ENCODE measurements around the gene VEGFC. TPM values are rescaled to one million over a fixed set of nuclear protein-coding genes. Genes with fewer than 3 reads are reported as not detected.

VEGFC gene
- total RNA-seq, 1 donor from 2014 or later: 20.3 TPM

DNA sequence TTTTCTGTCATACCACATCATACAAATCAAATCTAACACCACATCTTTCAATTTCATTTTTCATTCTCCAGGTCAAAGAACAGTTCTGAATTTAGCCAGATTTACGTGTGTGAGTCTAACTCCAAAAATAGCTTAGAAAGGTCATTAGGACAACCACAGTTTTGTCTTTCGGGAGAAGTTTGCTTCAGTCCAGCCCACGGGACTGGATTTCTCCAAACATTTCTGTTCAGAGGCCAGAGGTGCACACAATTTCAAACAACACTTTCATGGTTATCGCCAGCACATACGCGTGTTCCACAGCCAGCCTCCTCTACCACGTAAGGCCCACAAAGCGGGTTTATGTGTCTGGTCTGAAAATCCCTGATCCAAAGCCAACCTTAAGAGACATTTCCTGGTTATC lies 65.9 kb downstream of the VEGFC start:
- TF ChIP-seq, protein P1, sequence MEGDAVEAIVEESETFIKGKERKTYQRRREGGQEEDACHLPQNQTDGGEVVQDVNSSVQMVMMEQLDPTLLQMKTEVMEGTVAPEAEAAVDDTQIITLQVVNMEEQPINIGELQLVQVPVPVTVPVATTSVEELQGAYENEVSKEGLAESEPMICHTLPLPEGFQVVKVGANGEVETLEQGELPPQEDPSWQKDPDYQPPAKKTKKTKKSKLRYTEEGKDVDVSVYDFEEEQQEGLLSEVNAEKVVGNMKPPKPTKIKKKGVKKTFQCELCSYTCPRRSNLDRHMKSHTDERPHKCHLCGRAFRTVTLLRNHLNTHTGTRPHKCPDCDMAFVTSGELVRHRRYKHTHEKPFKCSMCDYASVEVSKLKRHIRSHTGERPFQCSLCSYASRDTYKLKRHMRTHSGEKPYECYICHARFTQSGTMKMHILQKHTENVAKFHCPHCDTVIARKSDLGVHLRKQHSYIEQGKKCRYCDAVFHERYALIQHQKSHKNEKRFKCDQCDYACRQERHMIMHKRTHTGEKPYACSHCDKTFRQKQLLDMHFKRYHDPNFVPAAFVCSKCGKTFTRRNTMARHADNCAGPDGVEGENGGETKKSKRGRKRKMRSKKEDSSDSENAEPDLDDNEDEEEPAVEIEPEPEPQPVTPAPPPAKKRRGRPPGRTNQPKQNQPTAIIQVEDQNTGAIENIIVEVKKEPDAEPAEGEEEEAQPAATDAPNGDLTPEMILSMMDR (IDR thresholded peaks at IDR 0.05; ENCODE audit: insufficient read depth, low read depth, low read length): no peak
- no peak for TF ChIP-seq EZH2 (IDR thresholded peaks at IDR 0.05; ENCODE audit: insufficient read depth, low read length)
- H3K27ac ChIP-seq (ENCODE audit: low read depth, low read length): no peak overlapping the region
- H3K36me3 ChIP-seq (ENCODE audit: insufficient read depth, low read length): peaks cover 14% of the 10 kb centered on the region
- H4K20me1 ChIP-seq (ENCODE audit: insufficient read depth, low read length): peaks cover 10% of the 10 kb centered on the region
- Mint-ChIP-seq H3K27me3 (ENCODE audit: low read depth, unreplicated experiment) (no peaks in the 10 kb centered on the region), H3K27ac (ENCODE audit: unreplicated experiment) (no peak overlapping the region), H3K9me3 (ENCODE audit: unreplicated experiment) (no peaks in the 10 kb centered on the region), H3K4me3 (ENCODE audit: unreplicated experiment) (no peak overlapping the region), H3K36me3 (ENCODE audit: low read depth, unreplicated experiment) (no peaks in the 10 kb centered on the region), H3K4me1 (ENCODE audit: low read depth, unreplicated experiment) (peaks cover 5% of the 10 kb centered on the region)
- no peaks in the 10 kb centered on the region for H3K27me3 ChIP-seq (ENCODE audit: insufficient read depth, low read length)
- DNase-seq (ENCODE audit: low read depth) (peak; percentile 37), FAIRE-seq (no peak)
- H3K79me2 ChIP-seq (ENCODE audit: insufficient read depth, low read length): peaks cover 54% of the 10 kb centered on the region
- no peak overlapping the region for H2AFZ ChIP-seq (ENCODE audit: low read depth, low read length)
- no peak overlapping the region for H3K4me3 ChIP-seq (ENCODE audit: insufficient read depth, low read depth, low read length)
- H3K4me1 ChIP-seq (ENCODE audit: insufficient read depth, low read length): peaks cover 4% of the 10 kb centered on the region
- H3K9me3 ChIP-seq (ENCODE audit: insufficient read depth, low read depth, low read length): no peaks in the 10 kb centered on the region
- H3K4me2 ChIP-seq (ENCODE audit: low read length): peak overlapping the region; percentile 60
- peak overlapping the region; percentile 18 for H3K9ac ChIP-seq (ENCODE audit: low read length)

DNA sequence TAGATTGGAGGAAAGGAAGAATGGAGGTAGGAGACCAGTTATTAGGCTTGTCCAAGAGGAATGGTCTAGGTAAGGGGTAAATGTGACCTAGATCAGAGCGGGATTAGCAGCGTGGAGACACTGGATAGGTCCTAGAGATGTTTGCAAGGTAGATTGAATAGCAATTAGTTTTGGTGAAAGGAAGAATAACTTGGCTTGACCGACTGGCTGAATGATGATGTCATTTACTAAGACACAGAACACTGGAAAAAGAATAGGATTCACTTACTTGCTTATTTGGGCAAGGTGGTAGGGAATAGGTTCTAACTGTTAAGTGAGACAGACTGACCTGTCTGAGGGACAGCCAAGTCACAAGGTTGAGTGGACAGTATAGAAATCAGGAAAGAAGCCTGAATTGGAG lies 71.3 kb downstream of the VEGFC start:
- Mint-ChIP-seq H3K4me3 (ENCODE audit: unreplicated experiment) (no peak overlapping the region), H3K36me3 (ENCODE audit: low read depth, unreplicated experiment) (no peaks in the 10 kb centered on the region), H3K27ac (ENCODE audit: unreplicated experiment) (no peak overlapping the region), H3K9me3 (ENCODE audit: unreplicated experiment) (no peaks in the 10 kb centered on the region), H3K4me1 (ENCODE audit: low read depth, unreplicated experiment) (no peaks in the 10 kb centered on the region), H3K27me3 (ENCODE audit: low read depth, unreplicated experiment) (no peaks in the 10 kb centered on the region)
- peaks cover 10% of the 10 kb centered on the region for H3K36me3 ChIP-seq (ENCODE audit: insufficient read depth, low read length)
- no peaks in the 10 kb centered on the region for H3K4me1 ChIP-seq (ENCODE audit: insufficient read depth, low read length)
- H3K4me3 ChIP-seq (ENCODE audit: insufficient read depth, low read depth, low read length): no peak overlapping the region
- no peak overlapping the region for H3K4me2 ChIP-seq (ENCODE audit: low read length)
- H3K9ac ChIP-seq (ENCODE audit: low read length): no peak overlapping the region
- FAIRE-seq: no peak
- TF ChIP-seq, protein P1 (IDR thresholded peaks at IDR 0.05; ENCODE audit: insufficient read depth, low read depth, low read length): no peak
- no peak for TF ChIP-seq EZH2 (IDR thresholded peaks at IDR 0.05; ENCODE audit: insufficient read depth, low read length)
- no peak overlapping the region for H2AFZ ChIP-seq (ENCODE audit: low read depth, low read length)
- no peak for DNase-seq (ENCODE audit: low read depth)
- H4K20me1 ChIP-seq (ENCODE audit: insufficient read depth, low read length): peaks cover 4% of the 10 kb centered on the region
- H3K27ac ChIP-seq (ENCODE audit: low read depth, low read length): no peak overlapping the region
- H3K9me3 ChIP-seq (ENCODE audit: insufficient read depth, low read depth, low read length): no peaks in the 10 kb centered on the region
- H3K27me3 ChIP-seq (ENCODE audit: insufficient read depth, low read length): no peaks in the 10 kb centered on the region
- H3K79me2 ChIP-seq (ENCODE audit: insufficient read depth, low read length): peaks cover 11% of the 10 kb centered on the region

DNA sequence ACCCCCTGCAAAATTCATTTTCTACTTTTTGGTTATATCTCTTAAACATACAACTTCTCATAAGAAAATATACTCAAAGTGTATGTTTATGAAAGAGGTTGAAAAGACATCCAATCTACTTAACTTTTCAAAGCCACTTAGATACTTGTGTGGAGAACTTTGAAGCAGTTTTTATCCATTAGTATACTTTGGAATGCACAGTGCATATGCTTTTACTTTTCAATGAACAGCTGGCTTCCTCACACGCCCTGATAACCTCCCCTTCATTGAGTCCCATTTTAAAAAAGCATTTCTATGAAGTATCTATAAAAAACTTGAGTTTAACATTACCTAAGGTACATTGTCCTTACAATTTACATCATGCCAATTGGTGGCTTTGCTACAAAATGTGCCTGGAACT lies 73.8 kb downstream of the VEGFC start:
- Histone ChIP-seq H3K4me1 (ENCODE audit: insufficient read depth, low read length) (no peaks in the 10 kb centered on the region), H3K9ac (ENCODE audit: low read length) (no peak overlapping the region), H4K20me1 (ENCODE audit: insufficient read depth, low read length) (peaks cover 4% of the 10 kb centered on the region), H3K36me3 (ENCODE audit: insufficient read depth, low read length) (peaks cover 14% of the 10 kb centered on the region), H3K4me2 (ENCODE audit: low read length) (no peak overlapping the region), H3K4me3 (ENCODE audit: insufficient read depth, low read depth, low read length) (no peak overlapping the region), H3K9me3 (ENCODE audit: insufficient read depth, low read depth, low read length) (no peaks in the 10 kb centered on the region), H3K27ac (ENCODE audit: low read depth, low read length) (no peak overlapping the region), H2AFZ (ENCODE audit: low read depth, low read length) (no peak overlapping the region), H3K27me3 (ENCODE audit: insufficient read depth, low read length) (no peaks in the 10 kb centered on the region), H3K79me2 (ENCODE audit: insufficient read depth, low read length) (peaks cover 5% of the 10 kb centered on the region)
- FAIRE-seq: no peak
- no peak for DNase-seq (ENCODE audit: low read depth)
- H3K36me3 Mint-ChIP-seq (ENCODE audit: low read depth, unreplicated experiment): no peaks in the 10 kb centered on the region
- no peak overlapping the region for H3K4me3 Mint-ChIP-seq (ENCODE audit: unreplicated experiment)
- TF ChIP-seq, protein P1 (IDR thresholded peaks at IDR 0.05; ENCODE audit: insufficient read depth, low read depth, low read length): no peak
- TF ChIP-seq EZH2 (IDR thresholded peaks at IDR 0.05; ENCODE audit: insufficient read depth, low read length): no peak
- H3K4me1 Mint-ChIP-seq (ENCODE audit: low read depth, unreplicated experiment): no peaks in the 10 kb centered on the region
- no peaks in the 10 kb centered on the region for H3K27me3 Mint-ChIP-seq (ENCODE audit: low read depth, unreplicated experiment)
- no peaks in the 10 kb centered on the region for H3K9me3 Mint-ChIP-seq (ENCODE audit: unreplicated experiment)
- H3K27ac Mint-ChIP-seq (ENCODE audit: unreplicated experiment): no peak overlapping the region
